Right kidney (tissue), 1 donor: ENCODE measurements around the gene RXYLT1.

Experiments
- DNase-seq: peaks from one replicate; pipeline ENCODE4 v3.0.0-alpha.2; 2016

RXYLT1 gene

GRCh38 chr12:63795032-63795687 lies 15.5 kb downstream of the RXYLT1 start:
- DNase-seq: no peak

GRCh38 chr12:63795944-63796343 lies 16.2 kb downstream of the RXYLT1 start:
- DNase-seq: no peak

GRCh38 chr12:63802012-63802608 lies 22.4 kb downstream of the RXYLT1 start:
- no peak for DNase-seq

- DNase-seq: no peak
These were observed 25.0 kb downstream of the RXYLT1 start for GRCh38 chr12:63804746-63805145.

- no peak for DNase-seq
These were observed 26.3 kb downstream of the RXYLT1 start for GRCh38 chr12:63805704-63806672.

GRCh38 chr12:63808631-63809030 lies 28.9 kb downstream of the RXYLT1 start:
- DNase-seq: no peak

GRCh38 chr12:63809566-63809965 lies 29.9 kb downstream of the RXYLT1 start:
- no peak for DNase-seq

GRCh38 chr12:63811334-63811733 lies 31.6 kb downstream of the RXYLT1 start:
- DNase-seq: no peak

- no peak for DNase-seq
These were observed 32.0 kb downstream of the RXYLT1 start for GRCh38 chr12:63811755-63812154.

- DNase-seq: no peak
These were observed 34.5 kb downstream of the RXYLT1 start for GRCh38 chr12:63814146-63814772.

- DNase-seq: no peak
These were observed 35.8 kb downstream of the RXYLT1 start for GRCh38 chr12:63815482-63815852.

GRCh38 chr12:63816031-63816430 lies 36.3 kb downstream of the RXYLT1 start:
- DNase-seq: no peak

- DNase-seq: no peak
These were observed 40.7 kb downstream of the RXYLT1 start for GRCh38 chr12:63820427-63820826.

GRCh38 chr12:63821781-63822251 lies 42.1 kb downstream of the RXYLT1 start:
- DNase-seq: peak; percentile 47

GRCh38 chr12:63822352-63822751 lies 42.6 kb downstream of the RXYLT1 start:
- no peak for DNase-seq

- DNase-seq: no peak
These were observed 43.3 kb downstream of the RXYLT1 start for GRCh38 chr12:63823040-63823439.

GRCh38 chr12:63826006-63826585 lies 46.4 kb downstream of the RXYLT1 start:
- no peak for DNase-seq

GRCh38 chr12:63828867-63829266 lies 49.2 kb downstream of the RXYLT1 start:
- no peak for DNase-seq

GRCh38 chr12:63836046-63836445 lies 56.3 kb downstream of the RXYLT1 start:
- DNase-seq: no peak

- DNase-seq: no peak
These were observed 57.2 kb downstream of the RXYLT1 start for GRCh38 chr12:63836936-63837335.

GRCh38 chr12:63838411-63838810 lies 58.7 kb downstream of the RXYLT1 start:
- no peak for DNase-seq

- DNase-seq: no peak
These were observed 61.3 kb downstream of the RXYLT1 start for GRCh38 chr12:63841011-63841410.
